Lower leg skin (tissue), 3 donors: ENCODE data around the gene OLFM2.

Source experiments
- POLR2A ChIP-seq, 2 donors: fragments of 450-650 bp; IDR thresholded peaks; one replicate each; pipeline ENCODE4 v1.6.1; 2016 to 2017; ENCODE audit warnings: antibody characterized with exemption in 2 of 2, mild to moderate bottlenecking in 1 of 2, moderate library complexity in 1 of 2
- TF ChIP-seq, protein P1 (sequence below), 3 donors: fragments of 450-650 bp; IDR thresholded peaks; one replicate each; pipeline ENCODE4 v1.5.1; 2016; ENCODE audit warnings: antibody characterized with exemption in 3 of 3, mild to moderate bottlenecking in 3 of 3, moderate library complexity in 2 of 3

DNA sequence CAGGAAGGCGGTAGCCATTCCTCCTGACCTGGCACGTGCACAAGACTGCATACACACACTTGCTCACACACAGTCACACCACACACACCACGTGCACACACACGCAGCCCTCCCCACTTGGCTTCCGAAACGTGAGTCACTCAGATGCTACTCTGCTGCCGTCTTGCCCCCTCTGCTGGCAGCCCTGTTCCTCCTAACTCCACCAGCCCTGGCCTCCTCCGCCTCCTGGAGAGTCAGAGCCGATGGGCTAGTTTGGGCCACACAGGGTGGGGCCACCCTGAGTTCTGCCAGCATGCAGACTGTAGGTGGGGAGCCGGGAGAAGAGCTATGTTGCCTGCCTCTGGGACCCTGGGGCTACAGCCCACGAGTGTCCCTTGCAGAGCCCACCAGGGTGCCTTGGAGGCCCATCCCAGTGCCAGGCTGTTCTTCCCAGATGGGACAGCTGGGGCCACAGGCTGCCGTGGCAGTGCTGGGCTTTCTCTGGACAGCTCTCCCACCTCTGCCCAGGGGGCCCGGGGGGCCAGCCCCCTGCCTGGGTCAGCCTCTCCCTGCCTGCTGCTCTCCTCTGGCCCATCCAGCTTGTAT lies 89.1 kb downstream of the OLFM2 start:
- TF ChIP-seq, protein P1, sequence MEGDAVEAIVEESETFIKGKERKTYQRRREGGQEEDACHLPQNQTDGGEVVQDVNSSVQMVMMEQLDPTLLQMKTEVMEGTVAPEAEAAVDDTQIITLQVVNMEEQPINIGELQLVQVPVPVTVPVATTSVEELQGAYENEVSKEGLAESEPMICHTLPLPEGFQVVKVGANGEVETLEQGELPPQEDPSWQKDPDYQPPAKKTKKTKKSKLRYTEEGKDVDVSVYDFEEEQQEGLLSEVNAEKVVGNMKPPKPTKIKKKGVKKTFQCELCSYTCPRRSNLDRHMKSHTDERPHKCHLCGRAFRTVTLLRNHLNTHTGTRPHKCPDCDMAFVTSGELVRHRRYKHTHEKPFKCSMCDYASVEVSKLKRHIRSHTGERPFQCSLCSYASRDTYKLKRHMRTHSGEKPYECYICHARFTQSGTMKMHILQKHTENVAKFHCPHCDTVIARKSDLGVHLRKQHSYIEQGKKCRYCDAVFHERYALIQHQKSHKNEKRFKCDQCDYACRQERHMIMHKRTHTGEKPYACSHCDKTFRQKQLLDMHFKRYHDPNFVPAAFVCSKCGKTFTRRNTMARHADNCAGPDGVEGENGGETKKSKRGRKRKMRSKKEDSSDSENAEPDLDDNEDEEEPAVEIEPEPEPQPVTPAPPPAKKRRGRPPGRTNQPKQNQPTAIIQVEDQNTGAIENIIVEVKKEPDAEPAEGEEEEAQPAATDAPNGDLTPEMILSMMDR (IDR thresholded peaks at IDR 0.05) = no peak
- TF ChIP-seq POLR2A (IDR thresholded peaks at IDR 0.05) = no peak
